K562 (cell line): ENCODE results near the gene TMEM87A. TPM values are rescaled to one million over a fixed set of nuclear protein-coding genes. Genes with fewer than 3 reads are reported as not detected.
"Not testable (repeated sequence)": the region's sequence is repeated elsewhere in the genome, so short reads cannot be mapped to it uniquely, and the experiment has no call there.

Source experiments
- ATAC-seq: fragments of 200-7000 bp; cut with Tn5 transposase; 3 replicates; pipeline ENCODE4 v1.9.1; 2020; ENCODE audit warnings: moderate library complexity
- BruUV-seq: library from RNA; stranded (reverse); fragments of 400-500 nt; replicated peaks from 2 replicates; lab custom pipeline; 2021; lab: Mats Ljungman, UMichigan
- CTCF ChIA-PET: fragments of 300-600 bp; formaldehyde crosslinking; extraction: SDS; loops from one replicate; lab custom pipeline; 2021; ENCODE audit warnings: low intra/inter-chr PET ratio; lab: Yijun Ruan, JAX
- POLR2A ChIA-PET: fragments of 300-600, 350-650 bp; sonication (Branson Sonifier 250); formaldehyde crosslinking; extraction: SDS; loops from one replicate; lab custom pipeline; 2021; ENCODE audit warnings: antibody characterized with exemption, inconsistent platforms; lab: Yijun Ruan, JAX
- DNase-seq, 4 experiments: peaks; one replicate each; pipeline versions ENCODE4 v3.0.0 to v3.0.0-alpha.2; 2011 to 2018; ENCODE audit warnings: low spot score in 3 of 4, mixed read lengths in 3 of 4; ENCODE audit errors: extremely low read depth in 1 of 4
- FAIRE-seq: peaks from 2 replicates; lab custom pipeline; 2011; peaks lifted over from hg19 to GRCh38; lab: Jason Lieb, UNC
- H2AFZ ChIP-seq: 2 replicates; pipeline ENCODE4 v1.6.0; 2011; ENCODE audit warnings: low read depth, low read length, control low read depth, inconsistent platforms
- H3K27ac ChIP-seq: fragments of 200-600 bp; 3 replicates; pipeline ENCODE4 v1.8.0; 2011; ENCODE audit warnings: low read depth, mild to moderate bottlenecking, control low read depth, inconsistent platforms, low read length, moderate library complexity, mixed read lengths; ENCODE audit errors: extremely low read depth
- H3K27me3 ChIP-seq, 2 experiments: fragments of 300-600 bp in 1 of 2; 2 replicates in 1 of 2; 3 replicates in 1 of 2; pipeline versions ENCODE4 v1.6.0 to v1.8.0; 2011; ENCODE audit warnings: inconsistent platforms in 2 of 2, low read length in 2 of 2, mild to moderate bottlenecking in 1 of 2, mixed read lengths in 1 of 2, moderate library complexity in 1 of 2; ENCODE audit not compliant: control insufficient read depth in 2 of 2, insufficient read depth in 2 of 2
- H3K36me3 ChIP-seq: fragments of 300-600 bp; 3 replicates; pipeline ENCODE4 v1.8.0; 2011; ENCODE audit warnings: mild to moderate bottlenecking, low read length, inconsistent platforms; ENCODE audit not compliant: control insufficient read depth, insufficient read depth
- H3K4me1 ChIP-seq, 2 experiments: fragments of 200-600 bp in 1 of 2; replicated peaks in 1 of 2; 2 replicates in 1 of 2; 3 replicates in 1 of 2; pipeline versions ENCODE4 v1.5.1 to v1.8.0; 2011; ENCODE audit warnings: inconsistent platforms in 2 of 2, low read length in 2 of 2, mild to moderate bottlenecking in 1 of 2, mixed read lengths in 1 of 2, moderate library complexity in 1 of 2; ENCODE audit not compliant: control insufficient read depth in 2 of 2, insufficient read depth in 2 of 2
- H3K4me2 ChIP-seq: 2 replicates; pipeline ENCODE4 v1.6.1; 2011; ENCODE audit warnings: low read length, control low read depth, inconsistent platforms, mixed read lengths; ENCODE audit not compliant: insufficient read depth
- H3K4me3 ChIP-seq: fragments of 200-600 bp; sonication (generic), shearing (Covaris generic); 2 replicates; pipeline ENCODE4 v1.5.1; 2016; ENCODE audit warnings: control low read depth, inconsistent platforms
- H3K79me2 ChIP-seq: fragments of 200-600 bp; 3 replicates; pipeline ENCODE4 v1.8.0; 2011; ENCODE audit warnings: low read length, inconsistent platforms; ENCODE audit not compliant: control insufficient read depth, insufficient read depth
- H3K9ac ChIP-seq, 2 experiments: 2 replicates each; pipeline versions ENCODE4 v1.6.0 to v1.6.1; 2011; ENCODE audit warnings: low read depth in 2 of 2, low read length in 2 of 2, control low read depth in 1 of 2, inconsistent platforms in 1 of 2, mild to moderate bottlenecking in 1 of 2, mixed read lengths in 1 of 2; ENCODE audit not compliant: insufficient read depth in 1 of 2
- H3K9me1 ChIP-seq: one replicate; pipeline ENCODE4 v1.6.0; 2011; ENCODE audit warnings: inconsistent platforms, mild to moderate bottlenecking, low read length, moderate library complexity; ENCODE audit not compliant: control insufficient read depth, insufficient read depth
- H3K9me3 ChIP-seq: replicated peaks from 2 replicates; pipeline ENCODE4 v1.5.1; 2011; ENCODE audit warnings: low read depth, low read length, inconsistent platforms; ENCODE audit not compliant: control insufficient read depth, insufficient read depth
- H4K20me1 ChIP-seq: replicated peaks from 2 replicates; pipeline ENCODE4 v1.6.1; 2011; ENCODE audit warnings: low read length, inconsistent platforms, mixed read lengths; ENCODE audit not compliant: control insufficient read depth, insufficient read depth
- ATF1 ChIP-seq, 2 experiments: fragments of 450-650 bp in 1 of 2; IDR thresholded peaks; 2 replicates each; pipeline ENCODE4 v1.6.1; 2016; ENCODE audit warnings: missing compliant biosample characterization in 1 of 2, missing genetic modification characterization in 1 of 2
- CEBPB ChIP-seq: fragments of 450-650 bp; IDR thresholded peaks from 2 replicates; pipeline ENCODE4 v1.6.1; 2016; ENCODE audit warnings: missing genetic modification characterization, missing compliant biosample characterization
- FUS ChIP-seq: fragments of 200-400 bp; formaldehyde crosslinking; optimal IDR thresholded peaks from 2 replicates; pipeline ENCODE3; 2017; ENCODE audit warnings: low read depth, low read length
- KLF16 ChIP-seq: IDR thresholded peaks from 2 replicates; pipeline ENCODE4 v1.6.1; 2016; ENCODE audit warnings: antibody characterized with exemption
- MAFG ChIP-seq: fragments of 450-650 bp; conservative IDR thresholded peaks from 2 replicates; pipeline ENCODE4 v1.6.1; 2016; ENCODE audit warnings: missing genetic modification characterization, missing compliant biosample characterization
- MBD2 ChIP-seq: sonication (generic); IDR thresholded peaks from 2 replicates; pipeline ENCODE4 v1.6.1; 2016; ENCODE audit warnings: low read depth, borderline replicate concordance
- NCOA4 ChIP-seq: fragments of 450-650 bp; IDR thresholded peaks from 2 replicates; pipeline ENCODE4 v1.6.1; 2018; ENCODE audit warnings: mild to moderate bottlenecking; ENCODE audit not compliant: partially characterized antibody
- NFRKB ChIP-seq: fragments of 450-650 bp; IDR thresholded peaks from 2 replicates; pipeline ENCODE4 v1.6.1; 2016; ENCODE audit warnings: low read depth
- PML ChIP-seq: IDR thresholded peaks from 2 replicates; pipeline ENCODE4 v1.6.1; 2012; ENCODE audit warnings: low read length, inconsistent platforms
- RBM14 ChIP-seq: fragments of 200-400 bp; formaldehyde crosslinking; IDR thresholded peaks from 2 replicates; pipeline ENCODE4 v1.6.1; 2018; ENCODE audit warnings: low read depth, mild to moderate bottlenecking, low read length, moderate library complexity, borderline replicate concordance; ENCODE audit not compliant: insufficient read depth
- RBM25 ChIP-seq: fragments of 200-400 bp; formaldehyde crosslinking; IDR thresholded peaks from 2 replicates; pipeline ENCODE4 v1.6.1; 2018; ENCODE audit warnings: low read length, low read depth, moderate library complexity; ENCODE audit not compliant: severe bottlenecking
- RUNX1 ChIP-seq: sonication (generic); IDR thresholded peaks from 2 replicates; pipeline ENCODE4 v1.6.1; 2016; ENCODE audit warnings: antibody characterized with exemption, low read depth
- ZBED1 ChIP-seq: IDR thresholded peaks from 2 replicates; pipeline ENCODE4 v1.6.1; 2014
- ZNF140 ChIP-seq: fragments of 250-450 bp; sonication (Bioruptor Pico); IDR thresholded peaks from 2 replicates; pipeline ENCODE4 v1.8.0; 2021; ENCODE audit warnings: moderate library complexity, mild to moderate bottlenecking, inconsistent platforms
- ZNF41 ChIP-seq: fragments of 250-450 bp; sonication (Bioruptor Pico); conservative IDR thresholded peaks from 2 replicates; pipeline ENCODE4 v1.4.0; 2020; ENCODE audit warnings: mild to moderate bottlenecking
- ZNF668 ChIP-seq: fragments of 250-450 bp; sonication (Bioruptor Pico); IDR thresholded peaks from 2 replicates; pipeline ENCODE4 v1.8.0; 2022; ENCODE audit warnings: mild to moderate bottlenecking, inconsistent platforms
- ZNF699 ChIP-seq: fragments of 250-450 bp; sonication (Bioruptor Pico); IDR thresholded peaks from 2 replicates; pipeline ENCODE4 v1.8.0; 2021; ENCODE audit warnings: mild to moderate bottlenecking, moderate library complexity; ENCODE audit not compliant: insufficient replicate concordance
- WGBS: fragments of 100-300 bp; shearing (Covaris generic); methylation state at CpG from one replicate; pipeline ENCODE4 v1.1.6; 2016; ENCODE audit warnings: low coverage, mixed read lengths; ENCODE audit not compliant: insufficient coverage; ENCODE audit errors: missing lambda C conversion rate; 5-methylcytosine and 5-hydroxymethylcytosine counted together
- in situ Hi-C: fragments of 300-500 bp; cut with MboI; formaldehyde crosslinking; loops from 4 replicates; pipeline ENCODE4 v1.15.0; 2018; ENCODE audit warnings: inconsistent platforms, mixed read lengths
- intact Hi-C: fragments of 100-400 bp; cut with micrococcal nuclease; formaldehyde crosslinking; loops from 2 replicates; pipeline ENCODE4 v1.14.2; 2022
- polyA plus RNA-seq, 8 experiments: library from polyadenylated mRNA; depleted of rRNA in 4 of 8; stranded (reverse) in 5 of 8; unstranded in 3 of 8; fragments of >200 nt; fragmentation: Nextera tagmentation in 2 of 8; fragmentation: Illumina TruSeq in 1 of 8; extraction: Ambion mirVana in 2 of 8; extraction: Trizol in 1 of 8; gene quantifications; 2 replicates each; pipeline versions ENCODE4 v1.2.1 to v1.2.3, GENCODE V29; 2011 to 2014; ENCODE audit warnings: inconsistent platforms in 1 of 8, missing spikeins in 1 of 8
- total RNA-seq, 7 experiments: library from RNA; depleted of rRNA in 6 of 7; stranded (reverse); fragments of >200 nt in 6 of 7; fragmentation: Illumina TruSeq in 2 of 7; extraction: Trizol in 2 of 7; gene quantifications; 2 replicates each; pipeline versions ENCODE4 v1.2.1 to v1.2.3, GENCODE V29; 2011 to 2021; ENCODE audit warnings: low replicate concordance in 1 of 7
- TF ChIP-seq, protein P1 (sequence below): sonication (generic); formaldehyde crosslinking; IDR thresholded peaks from 2 replicates; pipeline ENCODE4 v1.8.1; 2022; ENCODE audit warnings: missing genetic modification reagents

Gene TMEM87A
- total and polyA plus RNA-seq, 9 of the 15 experiments (the other 6 are each of a cell fraction or from before 2014, with no cell fraction given), result 16.6 to 43.3 (median 29.6) TPM

DNA sequence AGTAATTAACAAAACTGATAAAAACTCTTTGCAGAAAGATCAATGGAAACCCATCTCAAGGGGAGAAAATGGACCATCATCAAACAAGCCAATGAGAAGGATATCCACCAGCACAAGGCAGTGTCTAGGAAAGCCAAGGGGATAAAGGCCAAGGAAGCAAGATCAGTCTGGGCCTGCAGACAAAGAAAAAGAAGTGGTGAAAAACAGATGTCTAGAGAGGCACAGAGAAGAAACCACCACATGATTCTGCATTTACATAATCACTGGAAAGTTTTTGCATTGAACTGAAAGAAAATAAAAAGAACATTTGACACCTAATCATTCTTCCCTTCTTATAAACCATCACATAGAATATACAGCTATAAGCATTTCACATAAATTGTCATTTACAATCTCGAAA lies 42.1 kb downstream of the TMEM87A start:
- POLR2A ChIA-PET, result no interaction called here
- WGBS, result 100% methylated on average over 1 of the region's 1 CpG

GRCh38 chr15:42228981-42229380 lies 44.3 kb downstream of the TMEM87A start:
- DNase-seq, FAIRE-seq, H3K9me3 ChIP-seq, H3K4me3 ChIP-seq, H3K9ac ChIP-seq, H4K20me1 ChIP-seq, intact Hi-C loops, in situ Hi-C loops, H3K4me2 ChIP-seq, CTCF ChIA-PET, ATAC-seq, H3K27me3 ChIP-seq, H2AFZ ChIP-seq, H3K27ac ChIP-seq, H3K9me1 ChIP-seq, H3K4me1 ChIP-seq, H3K79me2 ChIP-seq, BruUV-seq: not testable (repeated sequence)
- 94% methylated on average over 5 of the region's 5 CpGs for WGBS
- peaks cover 79% of the 10 kb centered on the region for H3K36me3 ChIP-seq
- POLR2A ChIA-PET, result interaction anchor here (0.7 to 1.2 kb wide), 2 partner anchors 11 to 60 kb away, joined by 4 read pairs; no protein-coding TSS in a partner anchor

More for the DNA sequence above, 42.1 kb downstream of the TMEM87A start:
- no peak overlapping the region for H3K27ac ChIP-seq
- intact Hi-C loops, result no loop called here
- no peaks in the 10 kb centered on the region for H3K9me3 ChIP-seq
- no peaks in the 10 kb centered on the region for H3K9me1 ChIP-seq
- no peaks in the 10 kb centered on the region for H3K27me3 ChIP-seq
- H3K9ac ChIP-seq, result no peak overlapping the region
- FAIRE-seq (no peak), DNase-seq (no peak), ATAC-seq (no peak)
- no peak overlapping the region for H3K4me2 ChIP-seq
- H3K4me1 ChIP-seq, result no peaks in the 10 kb centered on the region
- no peak for TF ChIP-seq FUS
- TF ChIP-seq ZBED1, result no peak
- no peak for TF ChIP-seq RUNX1
- no peak for TF ChIP-seq ATF1 (CRISPR knock-in tag; IDR thresholded peaks at IDR 0.05)
- TF ChIP-seq ATF1 (tag; IDR thresholded peaks at IDR 0.05), result no peak
- no peak for TF ChIP-seq ZNF699 (CRISPR knock-in tag)
- no peak for TF ChIP-seq CEBPB (tag)
- no peak for TF ChIP-seq NCOA4
- no peak for TF ChIP-seq ZNF41
- TF ChIP-seq ZNF140 (CRISPR knock-in tag), result no peak
- TF ChIP-seq, protein P1, sequence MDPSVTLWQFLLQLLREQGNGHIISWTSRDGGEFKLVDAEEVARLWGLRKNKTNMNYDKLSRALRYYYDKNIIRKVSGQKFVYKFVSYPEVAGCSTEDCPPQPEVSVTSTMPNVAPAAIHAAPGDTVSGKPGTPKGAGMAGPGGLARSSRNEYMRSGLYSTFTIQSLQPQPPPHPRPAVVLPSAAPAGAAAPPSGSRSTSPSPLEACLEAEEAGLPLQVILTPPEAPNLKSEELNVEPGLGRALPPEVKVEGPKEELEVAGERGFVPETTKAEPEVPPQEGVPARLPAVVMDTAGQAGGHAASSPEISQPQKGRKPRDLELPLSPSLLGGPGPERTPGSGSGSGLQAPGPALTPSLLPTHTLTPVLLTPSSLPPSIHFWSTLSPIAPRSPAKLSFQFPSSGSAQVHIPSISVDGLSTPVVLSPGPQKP (CRISPR knock-in tag), result no peak
- TF ChIP-seq MAFG (tag), result no peak
- TF ChIP-seq PML, result no peak
- no peak for TF ChIP-seq MBD2
- no peak for TF ChIP-seq NFRKB
- TF ChIP-seq RBM25, result no peak
- TF ChIP-seq ZNF668 (CRISPR knock-in tag), result no peak
- TF ChIP-seq RBM14, result no peak
- TF ChIP-seq KLF16, result no peak
- no peaks in the 10 kb centered on the region for H3K79me2 ChIP-seq
- H3K4me3 ChIP-seq, result no peak overlapping the region
- peaks cover 73% of the 10 kb centered on the region for H3K36me3 ChIP-seq
- in situ Hi-C loops, result no loop called here
- no TSS peak for BruUV-seq
- no peak overlapping the region for H2AFZ ChIP-seq
- H4K20me1 ChIP-seq, result no peaks in the 10 kb centered on the region
- CTCF ChIA-PET, result no interaction called here
